Memory B cell (primary cell): ENCODE measurements around the gene GPR34.
A peak's percentile ranks its signal among the peaks of the same experiment; 100 is the strongest.
"Not testable (repeated sequence)": the region's sequence is repeated elsewhere in the genome, so short reads cannot be mapped to it uniquely, and the experiment has no call there.

Experiments used
- ATAC-seq: fragments of 150-1000 bp; cut with Tn5 transposase; 2 replicates; pipeline ENCODE4 v1.10.0; 2021; ENCODE audit warnings: low read depth, mild to moderate bottlenecking, moderate library complexity
- DNase-seq, 2 donors: peaks; one replicate each; pipeline ENCODE4 v3.0.0; 2022; ENCODE audit warnings: low spot score in 2 of 2
- H3K27ac Mint-ChIP-seq: one replicate; pipeline ENCODE4 v1.8.0; 2022; ENCODE audit warnings: mild to moderate bottlenecking, moderate library complexity, mixed read lengths
- H3K27me3 Mint-ChIP-seq: one replicate; pipeline ENCODE4 v1.8.0; 2022; ENCODE audit warnings: mixed read lengths
- H3K36me3 Mint-ChIP-seq: one replicate; pipeline ENCODE4 v1.8.0; 2022; ENCODE audit warnings: mild to moderate bottlenecking, mixed read lengths
- H3K4me1 Mint-ChIP-seq: one replicate; pipeline ENCODE4 v1.8.0; 2022; ENCODE audit warnings: mixed read lengths
- H3K4me3 Mint-ChIP-seq: one replicate; pipeline ENCODE4 v1.8.0; 2022; ENCODE audit warnings: mild to moderate bottlenecking, moderate library complexity, mixed read lengths
- H3K9me3 Mint-ChIP-seq: one replicate; pipeline ENCODE4 v1.8.0; 2022; ENCODE audit warnings: mixed read lengths

GPR34 gene

DNA sequence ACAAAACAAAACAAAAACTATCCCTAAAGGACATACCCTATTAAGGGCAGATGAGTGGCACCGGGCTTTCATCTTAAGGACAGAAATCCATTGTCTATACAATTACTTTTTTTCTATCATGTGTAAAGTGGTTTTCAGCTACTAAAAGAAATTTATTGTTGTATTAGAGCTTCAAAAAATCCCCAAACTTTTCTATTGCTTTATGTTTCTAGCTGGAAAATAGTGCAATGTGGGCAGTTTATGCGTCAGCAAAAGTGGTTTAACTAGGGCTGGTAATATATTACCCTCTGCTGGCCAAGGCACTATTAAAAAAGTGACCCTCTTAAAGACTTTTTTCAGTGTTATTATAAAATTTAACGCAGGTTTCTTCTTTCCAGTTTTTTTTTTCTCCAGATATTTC, 19.7 kb downstream of the GPR34 start:
- Mint-ChIP-seq H3K27me3 (no peaks in the 10 kb centered on the region), H3K4me1 (peaks cover 37% of the 10 kb centered on the region), H3K4me3 (no peak overlapping the region), H3K36me3 (peaks cover 2% of the 10 kb centered on the region), H3K9me3 (no peaks in the 10 kb centered on the region), H3K27ac (no peak overlapping the region)
- DNase-seq (no peak), ATAC-seq (no peak)

DNA sequence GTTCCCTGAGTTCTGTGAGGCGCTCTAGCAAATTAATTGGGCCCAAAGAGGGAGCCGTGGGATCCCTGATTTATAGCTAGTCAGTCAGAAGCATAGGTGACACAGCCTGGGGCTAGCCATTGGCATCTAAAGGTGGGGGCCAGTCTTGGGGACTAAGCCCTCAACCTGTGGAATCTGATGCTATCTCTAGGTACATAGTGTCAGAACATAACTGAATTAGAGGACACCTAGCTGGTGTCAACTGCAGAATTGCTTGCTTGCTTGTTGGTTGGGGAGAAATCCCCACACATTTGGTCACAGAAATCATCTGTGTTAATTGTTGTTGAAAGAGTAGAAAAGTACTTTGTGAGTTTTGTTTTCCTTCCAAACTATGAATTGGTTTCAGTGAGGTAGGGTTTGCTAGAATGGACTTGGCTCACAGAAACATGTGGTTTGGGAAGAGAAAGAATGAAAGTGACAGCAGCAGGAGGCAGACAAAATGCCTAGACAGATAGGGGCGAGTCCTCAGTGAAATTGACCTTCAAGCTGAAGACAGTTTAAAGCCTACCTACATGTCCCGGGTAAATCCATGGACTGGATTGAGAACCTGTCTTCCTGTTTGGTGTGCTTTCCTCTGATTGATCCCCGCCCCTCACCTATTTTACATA, 22.4 kb downstream of the GPR34 start:
- H3K27ac Mint-ChIP-seq, result no peak overlapping the region
- no peak for ATAC-seq

DNA sequence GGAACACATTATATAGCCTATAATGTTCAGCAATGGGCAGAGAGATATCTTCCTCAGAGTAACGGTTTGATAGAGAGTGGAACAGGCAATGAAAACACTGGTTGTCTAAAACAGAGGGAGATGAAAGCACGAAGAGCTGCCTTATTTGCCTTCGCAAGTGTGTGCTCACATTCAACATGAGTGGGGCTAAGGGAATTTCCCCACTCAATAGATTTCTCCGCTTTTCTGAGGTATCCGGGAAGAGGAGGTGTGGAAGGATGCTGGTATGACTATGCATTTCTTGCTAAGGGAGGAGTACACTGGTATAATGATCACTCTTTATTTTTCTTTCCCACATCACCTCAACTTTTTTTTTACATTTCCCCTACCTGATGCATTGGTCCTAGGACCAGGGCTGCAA, 27.4 kb downstream of the GPR34 start:
- no peak for DNase-seq
- Mint-ChIP-seq H3K27ac (no peak overlapping the region), H3K36me3 (peaks cover 11% of the 10 kb centered on the region), H3K27me3 (no peaks in the 10 kb centered on the region), H3K9me3 (peaks cover 1% of the 10 kb centered on the region), H3K4me3 (no peak overlapping the region), H3K4me1 (peaks cover 21% of the 10 kb centered on the region)
- ATAC-seq, result no peak

More for the DNA sequence above, 22.4 kb downstream of the GPR34 start:
- Mint-ChIP-seq H3K4me1 (peaks cover 29% of the 10 kb centered on the region), H3K27me3 (no peaks in the 10 kb centered on the region), H3K4me3 (no peak overlapping the region), H3K36me3 (peaks cover 11% of the 10 kb centered on the region), H3K9me3 (no peaks in the 10 kb centered on the region)
- no peak for DNase-seq

DNA sequence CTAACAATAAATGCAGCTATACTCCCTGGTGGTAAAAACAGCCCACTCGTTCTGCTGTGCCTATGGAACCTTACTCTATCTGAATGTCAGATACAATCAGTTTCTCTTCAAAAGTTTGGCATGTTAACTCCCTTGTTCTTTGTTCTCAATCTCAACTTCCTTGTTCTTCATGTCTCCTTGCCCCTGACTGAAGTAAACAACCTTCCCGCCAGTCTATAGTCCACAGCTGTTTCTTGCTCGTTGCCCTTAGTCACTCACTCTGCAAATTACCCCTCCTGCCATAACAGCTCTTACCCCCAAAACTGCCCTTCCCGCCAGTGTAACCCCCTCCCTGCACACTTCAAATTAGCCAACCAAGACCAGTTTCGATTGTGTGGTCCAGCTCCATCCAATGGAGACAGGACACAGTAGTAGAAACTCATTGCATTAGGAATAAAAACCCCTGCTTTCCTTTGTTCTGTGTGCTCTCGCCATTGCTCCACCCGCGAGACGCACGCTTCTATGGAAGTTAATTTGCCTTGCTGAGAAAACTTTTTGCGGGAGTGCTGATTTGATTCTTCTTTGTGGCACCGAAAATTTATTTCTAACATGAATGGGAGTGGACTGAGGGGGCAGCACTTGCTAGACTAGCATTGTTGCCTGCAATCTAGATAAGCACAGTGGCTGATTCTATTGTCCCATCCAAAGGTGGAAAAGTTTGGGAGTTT, 28.1 kb downstream of the GPR34 start:
- H3K27me3 Mint-ChIP-seq, result no peaks in the 10 kb centered on the region
- peaks cover 1% of the 10 kb centered on the region for H3K9me3 Mint-ChIP-seq
- DNase-seq (no peak), ATAC-seq (peak; percentile 42)
- H3K4me3 Mint-ChIP-seq, result peak overlapping the region; percentile 1
- H3K36me3 Mint-ChIP-seq, result peaks cover 11% of the 10 kb centered on the region
- H3K27ac Mint-ChIP-seq, result no peak overlapping the region
- peaks cover 26% of the 10 kb centered on the region for H3K4me1 Mint-ChIP-seq

DNA sequence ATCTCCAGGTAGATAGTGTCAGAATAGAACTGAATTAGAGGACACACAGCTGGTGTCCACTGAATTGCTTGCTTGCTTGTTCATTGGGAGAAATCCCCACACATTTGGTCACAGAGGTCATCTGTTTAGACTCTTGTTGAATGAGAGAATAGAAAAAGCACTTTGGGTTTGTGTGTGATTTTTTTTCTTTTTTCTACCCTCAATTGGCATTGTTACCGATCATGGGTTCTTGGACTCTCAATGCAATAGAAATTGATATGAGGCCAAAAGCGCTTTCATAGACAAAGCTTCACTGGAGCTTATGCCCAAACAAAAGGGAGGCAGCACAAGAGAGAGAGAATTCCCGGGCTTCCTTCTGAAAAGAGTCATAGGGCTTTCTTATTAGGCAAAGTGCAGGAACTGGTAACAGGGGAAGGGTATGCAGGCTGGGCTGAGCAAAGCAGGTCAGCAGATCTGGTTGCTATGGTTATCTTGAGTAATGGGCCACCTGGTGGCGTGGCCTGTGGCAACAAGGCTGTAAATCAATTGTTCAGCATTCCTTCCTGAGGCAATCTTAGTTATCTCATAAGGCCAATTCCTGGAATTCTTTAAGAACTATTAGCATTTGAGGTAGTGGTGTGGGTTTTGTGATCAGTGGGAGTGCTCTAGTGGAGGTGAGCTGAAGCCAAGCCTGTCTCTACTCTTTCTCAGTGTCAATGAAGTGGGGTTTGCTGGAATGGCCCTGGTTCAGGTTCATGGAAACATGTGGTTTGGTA, 29.9 kb downstream of the GPR34 start:
- H3K27ac Mint-ChIP-seq, result no peak overlapping the region
- DNase-seq (no peak), ATAC-seq (no peak)
- H3K4me1 Mint-ChIP-seq, result peaks cover 27% of the 10 kb centered on the region
- peaks cover 7% of the 10 kb centered on the region for H3K36me3 Mint-ChIP-seq
- H3K4me3 Mint-ChIP-seq, result no peak overlapping the region
- H3K9me3 Mint-ChIP-seq, result peaks cover 1% of the 10 kb centered on the region
- H3K27me3 Mint-ChIP-seq, result no peaks in the 10 kb centered on the region

DNA sequence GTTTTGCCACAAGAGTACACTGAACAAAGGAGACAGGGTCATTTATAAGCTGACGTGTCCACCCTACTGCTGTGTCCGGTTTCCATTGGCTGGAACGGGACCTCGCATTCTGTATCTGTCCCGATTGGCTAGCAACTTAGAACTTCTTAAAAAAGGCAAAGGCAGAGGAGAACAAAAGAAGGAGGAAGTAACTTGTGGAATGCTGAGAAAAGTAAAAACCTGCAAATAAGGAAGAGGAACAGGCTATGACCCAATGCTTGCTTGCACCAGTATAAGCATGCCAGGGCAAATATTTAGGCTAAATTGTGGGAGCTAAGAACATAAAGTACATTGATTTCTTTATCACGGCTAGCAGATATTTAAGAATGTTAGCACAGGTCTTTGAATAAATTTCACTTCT, 30.8 kb downstream of the GPR34 start:
- H3K36me3 Mint-ChIP-seq, ATAC-seq, H3K27me3 Mint-ChIP-seq, DNase-seq, H3K4me3 Mint-ChIP-seq, H3K9me3 Mint-ChIP-seq, H3K27ac Mint-ChIP-seq: not testable (repeated sequence)
- peaks cover 30% of the 10 kb centered on the region for H3K4me1 Mint-ChIP-seq

DNA sequence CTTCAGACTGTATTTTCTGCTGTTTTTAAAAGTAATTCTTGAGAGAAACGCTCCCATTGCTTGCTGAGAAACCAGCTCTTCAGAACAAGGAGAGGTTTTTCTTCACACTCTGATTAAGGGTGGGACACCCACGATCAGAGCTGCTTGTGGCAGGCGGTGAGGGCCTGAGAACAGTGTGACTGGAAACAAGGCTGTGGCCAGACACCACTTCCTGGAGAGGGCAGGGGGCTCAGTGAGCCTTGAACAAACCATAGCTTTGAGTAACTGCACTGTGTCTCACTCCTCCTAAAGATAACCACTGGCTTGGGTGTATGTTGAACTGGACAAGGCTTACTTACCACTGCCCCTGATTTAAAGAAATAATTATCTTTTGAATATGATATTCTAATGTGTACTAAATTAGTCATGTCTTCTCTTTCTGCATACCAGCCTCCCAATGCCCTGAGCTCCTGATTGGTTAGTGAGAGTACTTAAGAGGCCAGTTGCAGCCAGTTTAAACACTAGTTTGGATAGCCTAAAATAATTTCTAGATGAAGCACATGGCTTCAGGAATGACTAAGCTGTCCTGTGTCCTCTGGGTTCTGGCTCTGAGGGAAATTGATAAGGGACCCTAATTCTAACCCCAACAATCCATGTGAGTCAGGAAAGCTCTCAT, 31.5 kb downstream of the GPR34 start:
- DNase-seq (no peak), ATAC-seq (peak; percentile 71)
- Mint-ChIP-seq H3K4me3 (no peak overlapping the region), H3K9me3 (peaks cover 1% of the 10 kb centered on the region), H3K27me3 (no peaks in the 10 kb centered on the region), H3K27ac (no peak overlapping the region), H3K36me3 (no peaks in the 10 kb centered on the region), H3K4me1 (peaks cover 30% of the 10 kb centered on the region)

DNA sequence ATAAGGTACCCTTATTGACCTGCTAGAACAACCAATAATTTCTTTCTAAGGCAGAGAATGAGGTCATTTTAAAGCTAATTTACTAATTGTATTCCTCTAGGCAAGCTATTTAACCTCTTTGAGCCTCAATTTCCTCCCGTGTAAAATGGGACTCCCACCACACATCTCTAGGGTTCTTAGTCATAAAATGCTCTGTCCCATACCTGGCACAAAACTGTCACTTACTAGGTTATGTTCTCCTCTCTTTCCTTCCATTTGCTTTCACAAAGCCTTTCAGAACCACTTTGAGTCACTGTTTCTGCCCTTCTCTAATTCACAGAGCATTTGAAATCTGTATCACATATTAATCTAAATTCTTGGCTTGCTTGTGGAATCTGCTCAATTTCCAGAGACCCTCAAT, 32.8 kb downstream of the GPR34 start:
- H3K27me3 Mint-ChIP-seq, result no peaks in the 10 kb centered on the region
- no peak overlapping the region for H3K27ac Mint-ChIP-seq
- no peak overlapping the region for H3K4me3 Mint-ChIP-seq
- ATAC-seq (no peak), DNase-seq (no peak)
- no peaks in the 10 kb centered on the region for H3K36me3 Mint-ChIP-seq
- peaks cover 27% of the 10 kb centered on the region for H3K4me1 Mint-ChIP-seq
- H3K9me3 Mint-ChIP-seq, result peaks cover 1% of the 10 kb centered on the region

DNA sequence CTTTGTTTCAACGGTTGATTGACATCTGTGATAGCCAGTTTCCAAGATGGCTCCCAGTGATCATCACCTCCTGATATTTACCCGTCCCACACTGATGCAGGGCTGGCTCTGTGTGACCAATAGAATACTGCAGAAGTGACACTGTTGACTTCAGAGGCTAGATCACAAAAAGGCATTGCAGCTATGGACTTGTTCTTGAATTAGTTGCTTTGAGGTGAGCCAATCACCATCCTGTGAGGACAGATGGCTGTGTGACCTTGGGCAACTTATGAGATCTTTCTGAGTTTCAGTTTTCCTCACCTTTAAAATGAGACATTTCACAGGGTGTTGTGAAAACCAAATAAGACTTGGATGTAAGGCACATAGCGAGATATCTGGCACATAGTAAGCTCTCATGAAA, 33.4 kb downstream of the GPR34 start:
- ATAC-seq (no peak), DNase-seq (no peak)
- Mint-ChIP-seq H3K4me3 (no peak overlapping the region), H3K27me3 (no peaks in the 10 kb centered on the region), H3K36me3 (no peaks in the 10 kb centered on the region), H3K9me3 (no peaks in the 10 kb centered on the region), H3K27ac (no peak overlapping the region), H3K4me1 (peaks cover 21% of the 10 kb centered on the region)

DNA sequence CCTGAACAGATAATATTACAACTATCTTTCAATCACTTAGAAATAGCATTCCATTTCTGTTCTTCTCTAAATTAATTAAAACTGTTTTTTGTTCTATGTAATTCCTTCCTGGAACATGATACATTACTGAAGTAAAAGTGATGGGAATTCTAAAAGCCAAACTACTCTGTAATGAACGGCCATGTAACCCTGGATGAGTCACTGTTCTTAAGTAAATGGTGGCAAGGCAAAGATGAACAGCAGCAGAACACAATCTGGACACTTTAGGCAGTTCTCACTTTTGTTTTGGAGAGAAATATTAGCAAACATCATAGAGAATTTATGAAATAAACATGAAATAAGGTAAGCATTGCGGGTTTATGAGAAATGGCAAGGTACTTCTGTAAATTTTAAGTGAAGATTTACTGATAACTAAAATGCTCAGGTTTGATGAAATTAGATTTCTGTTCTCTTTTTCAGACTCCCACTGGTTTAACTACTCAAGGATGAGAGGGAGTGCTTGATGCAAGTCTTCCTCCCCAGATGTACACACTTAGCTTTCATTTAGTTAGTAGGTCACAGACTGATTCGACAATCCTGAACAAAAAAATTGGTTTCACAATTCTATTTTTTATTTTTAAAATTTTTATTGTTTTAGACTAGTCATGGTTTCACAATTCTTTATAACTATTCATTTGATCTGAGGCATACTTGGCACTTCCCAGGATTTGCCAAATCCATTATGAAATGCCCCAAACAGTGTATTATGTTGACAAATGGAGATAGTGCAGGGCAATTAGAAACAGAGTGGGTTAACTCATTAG, 34.2 kb downstream of the GPR34 start:
- Mint-ChIP-seq H3K27me3 (no peaks in the 10 kb centered on the region), H3K27ac (no peak overlapping the region)

DNA sequence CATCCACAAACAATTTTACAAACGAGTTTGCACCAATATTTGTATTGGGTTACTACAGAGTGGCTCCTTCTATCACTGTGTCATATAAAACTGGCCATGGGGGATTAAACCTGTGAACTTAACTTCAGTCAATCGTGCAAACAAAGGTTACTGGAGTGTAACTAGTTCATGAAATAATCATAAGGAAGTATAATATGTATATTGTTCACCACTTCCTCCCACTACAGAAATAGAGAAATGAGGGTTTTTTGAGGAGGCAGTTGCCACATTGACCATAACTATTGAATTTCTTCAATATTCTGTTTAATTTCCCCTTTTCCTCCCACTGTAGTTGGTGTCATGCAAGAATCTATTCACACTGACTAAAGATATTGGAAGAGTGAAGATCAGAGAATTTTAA, 35.1 kb downstream of the GPR34 start, which contains the start of gene GPR82:
TSS of gene GPR82 (plus strand) at position 356 of the 400 bp plus-strand sequence. CDS start 2,846 bp downstream, outside the sequence.
- Mint-ChIP-seq H3K27ac (no peak within 1 kb of the TSS), H3K9me3 (no peaks in the 10 kb centered on the region), H3K36me3 (no peaks in the 10 kb centered on the region), H3K4me1 (peaks cover 21% of the 10 kb centered on the region), H3K4me3 (no peak within 1 kb of the TSS), H3K27me3 (no peaks in the 10 kb centered on the region)
- peak; percentile 74 for ATAC-seq
- DNase-seq, result no peak

More for the DNA sequence above, 34.2 kb downstream of the GPR34 start:
- DNase-seq (no peak), ATAC-seq (no peak)
- Mint-ChIP-seq H3K36me3 (no peaks in the 10 kb centered on the region), H3K4me3 (no peak overlapping the region), H3K9me3 (no peaks in the 10 kb centered on the region), H3K4me1 (peaks cover 21% of the 10 kb centered on the region)

DNA sequence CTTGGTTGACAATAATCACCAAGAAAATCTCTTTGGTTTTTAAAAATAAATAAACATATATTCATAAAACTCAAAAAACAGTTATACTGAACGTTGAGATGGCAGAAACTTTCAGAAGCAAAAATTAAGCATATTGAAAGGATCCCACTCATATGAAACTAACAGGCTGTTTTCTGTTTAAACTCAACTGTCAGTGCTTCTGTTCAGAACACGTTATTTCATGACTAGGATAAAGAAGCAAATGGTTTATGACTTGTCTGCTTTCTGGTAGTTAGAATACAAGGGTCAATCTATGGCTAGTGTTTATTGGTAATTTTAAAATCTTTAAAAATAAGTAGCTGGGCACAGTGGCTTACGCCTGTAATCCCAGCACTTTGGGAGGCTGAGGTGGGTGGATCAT, 39.4 kb downstream of the GPR34 start:
- DNase-seq (no peak), ATAC-seq (no peak)
- H3K27ac Mint-ChIP-seq, result no peak overlapping the region
- H3K36me3 Mint-ChIP-seq, result no peaks in the 10 kb centered on the region
- H3K9me3 Mint-ChIP-seq, result no peaks in the 10 kb centered on the region
- H3K4me3 Mint-ChIP-seq, result no peak overlapping the region
- H3K27me3 Mint-ChIP-seq, result no peaks in the 10 kb centered on the region
- H3K4me1 Mint-ChIP-seq, result peaks cover 9% of the 10 kb centered on the region

DNA sequence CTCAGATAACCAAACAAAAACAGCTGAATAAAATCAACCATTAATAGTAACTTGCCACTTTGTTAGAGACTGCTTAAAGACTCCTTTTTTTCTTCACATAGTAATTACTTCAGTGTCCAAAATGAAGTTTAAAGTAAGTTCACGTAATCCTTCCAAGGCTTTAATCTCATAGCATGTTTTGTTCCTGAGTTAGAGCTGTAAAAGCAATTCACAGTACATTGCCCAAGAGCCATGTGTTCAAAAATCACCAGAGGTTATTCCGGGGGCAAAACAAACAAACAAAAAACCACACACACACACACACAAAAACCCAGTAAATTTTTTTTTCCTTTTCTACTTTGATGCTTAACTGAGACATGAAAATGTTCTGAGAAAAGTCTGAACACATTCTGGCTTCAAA, 41.3 kb downstream of the GPR34 start:
- no peaks in the 10 kb centered on the region for H3K27me3 Mint-ChIP-seq
- H3K36me3 Mint-ChIP-seq, result no peaks in the 10 kb centered on the region
- no peaks in the 10 kb centered on the region for H3K9me3 Mint-ChIP-seq
- H3K27ac Mint-ChIP-seq, result no peak overlapping the region
- H3K4me3 Mint-ChIP-seq, result no peak overlapping the region
- ATAC-seq (no peak), DNase-seq (no peak)
- peaks cover 9% of the 10 kb centered on the region for H3K4me1 Mint-ChIP-seq
